GDM1 (cell line): ENCODE data around the gene TMEM266.
"Not testable (repeated sequence)": the region's sequence is repeated elsewhere in the genome, so short reads cannot be mapped to it uniquely, and the experiment has no call there.

Experiments
- DNase-seq: peaks from one replicate; lab custom pipeline; 2025; lab: John Stamatoyannopoulos, UW

Gene TMEM266, protein sequence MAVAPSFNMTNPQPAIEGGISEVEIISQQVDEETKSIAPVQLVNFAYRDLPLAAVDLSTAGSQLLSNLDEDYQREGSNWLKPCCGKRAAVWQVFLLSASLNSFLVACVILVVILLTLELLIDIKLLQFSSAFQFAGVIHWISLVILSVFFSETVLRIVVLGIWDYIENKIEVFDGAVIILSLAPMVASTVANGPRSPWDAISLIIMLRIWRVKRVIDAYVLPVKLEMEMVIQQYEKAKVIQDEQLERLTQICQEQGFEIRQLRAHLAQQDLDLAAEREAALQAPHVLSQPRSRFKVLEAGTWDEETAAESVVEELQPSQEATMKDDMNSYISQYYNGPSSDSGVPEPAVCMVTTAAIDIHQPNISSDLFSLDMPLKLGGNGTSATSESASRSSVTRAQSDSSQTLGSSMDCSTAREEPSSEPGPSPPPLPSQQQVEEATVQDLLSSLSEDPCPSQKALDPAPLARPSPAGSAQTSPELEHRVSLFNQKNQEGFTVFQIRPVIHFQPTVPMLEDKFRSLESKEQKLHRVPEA

DNA sequence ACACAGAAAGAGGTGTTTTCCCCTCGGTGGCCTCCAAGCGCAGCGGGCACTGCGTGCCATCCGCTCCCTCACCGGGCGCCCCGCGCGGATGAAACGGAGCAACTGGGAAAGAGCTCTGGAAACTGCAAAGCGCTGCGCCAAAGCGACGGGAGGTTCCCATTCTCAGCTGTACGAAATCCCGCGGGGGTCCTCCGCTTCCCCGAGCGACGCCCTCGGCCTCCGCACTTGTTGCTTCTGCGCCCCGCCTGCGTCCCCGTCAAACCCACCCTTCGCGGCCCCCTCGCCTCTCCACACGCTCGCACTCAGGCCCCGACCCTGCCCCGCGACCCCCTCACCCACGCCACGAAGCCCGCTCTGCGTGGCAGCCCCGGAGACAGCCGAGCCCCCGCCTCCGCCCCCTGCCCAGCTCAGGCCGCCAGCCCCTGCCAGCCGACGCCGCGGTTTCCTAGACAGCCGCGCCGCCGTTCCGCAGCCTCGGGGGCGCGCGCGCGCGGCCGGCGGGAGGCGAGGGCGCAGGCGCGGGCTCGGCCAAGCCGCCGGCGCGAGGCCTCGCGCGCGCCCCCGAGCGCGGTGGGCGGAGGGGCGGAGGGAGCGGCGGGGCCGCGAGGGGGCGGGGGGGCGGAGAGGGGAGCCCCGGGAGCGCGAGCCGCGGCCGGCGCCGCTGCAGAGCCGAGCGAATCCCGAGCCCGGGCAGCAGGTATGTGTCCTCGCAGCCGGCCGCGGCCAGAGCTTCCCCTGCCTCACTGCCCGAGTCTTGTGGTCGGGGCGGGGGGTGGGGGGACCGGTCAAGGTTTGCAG lies at the start of gene TMEM266:
TMEM266 (plus strand) TSS at position 666 of the 798 bp plus-strand sequence. CDS start 74,279 bp downstream, outside the sequence.
- DNase-seq = no peak

DNA sequence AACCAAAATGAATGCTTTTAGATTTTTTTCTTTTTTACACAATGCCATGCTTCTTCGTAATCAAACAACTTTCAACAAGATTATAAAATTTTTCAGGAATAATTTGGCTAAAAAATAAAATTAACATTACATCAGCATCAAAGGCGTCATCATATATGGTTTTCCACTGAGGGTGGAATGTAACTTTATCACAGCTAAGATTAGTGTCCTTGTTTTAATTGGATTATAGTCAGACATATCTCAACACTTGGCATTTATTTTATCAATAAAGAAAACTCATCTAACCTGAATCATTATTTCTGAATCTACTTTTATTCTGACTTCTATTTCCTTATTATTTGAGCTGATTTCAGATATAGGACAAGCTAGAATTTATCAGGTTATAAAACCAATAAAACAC lies 49.2 kb upstream of the TMEM266 start:
- no peak for DNase-seq

DNA sequence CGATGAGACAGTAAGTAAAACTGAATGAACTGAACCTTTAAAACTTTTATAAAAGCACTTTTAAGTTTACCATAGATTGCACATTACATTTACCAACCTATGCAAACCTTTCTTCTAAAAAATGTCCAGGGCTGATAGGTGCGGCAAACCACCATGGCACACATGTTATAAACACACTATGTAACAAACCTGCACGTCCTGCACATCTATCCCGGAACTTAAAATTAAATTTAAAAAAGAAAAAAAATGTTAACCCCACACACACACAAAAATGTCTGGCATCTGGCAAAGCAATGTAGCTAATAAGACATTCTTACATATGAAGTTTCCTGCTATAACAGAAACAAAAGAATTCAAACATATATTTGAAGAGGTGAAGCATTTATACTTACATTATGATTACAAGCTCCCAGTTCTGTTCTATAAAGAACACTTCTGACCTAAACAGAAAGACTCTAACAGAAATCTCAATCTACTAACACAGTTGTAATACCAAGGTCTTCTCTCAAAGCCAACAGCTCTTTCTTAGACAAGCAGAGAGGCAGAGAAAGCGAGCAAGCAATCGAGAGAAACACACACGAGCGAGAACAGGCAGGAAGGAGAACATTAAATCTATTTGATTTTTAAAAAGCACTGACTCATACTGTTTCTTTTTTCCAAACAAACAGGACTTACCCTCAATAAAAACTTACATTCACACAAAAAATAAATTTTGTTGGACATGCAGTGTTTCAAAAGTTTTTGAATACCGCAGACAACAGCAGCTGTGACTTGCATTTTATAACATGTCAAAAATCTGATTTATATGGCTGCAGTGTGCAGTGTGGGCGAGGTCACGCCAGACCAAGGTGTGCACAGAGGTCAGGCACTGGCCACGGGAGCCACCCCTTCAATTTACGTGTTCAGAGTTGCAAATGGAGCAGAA lies 47.9 kb upstream of the TMEM266 start, which contains the start of gene NRG4:
NRG4 (minus strand) TSS at position 798 of the 925 bp plus-strand sequence. CDS start 1,194 bp downstream, outside the sequence.
- no peak for DNase-seq

DNA sequence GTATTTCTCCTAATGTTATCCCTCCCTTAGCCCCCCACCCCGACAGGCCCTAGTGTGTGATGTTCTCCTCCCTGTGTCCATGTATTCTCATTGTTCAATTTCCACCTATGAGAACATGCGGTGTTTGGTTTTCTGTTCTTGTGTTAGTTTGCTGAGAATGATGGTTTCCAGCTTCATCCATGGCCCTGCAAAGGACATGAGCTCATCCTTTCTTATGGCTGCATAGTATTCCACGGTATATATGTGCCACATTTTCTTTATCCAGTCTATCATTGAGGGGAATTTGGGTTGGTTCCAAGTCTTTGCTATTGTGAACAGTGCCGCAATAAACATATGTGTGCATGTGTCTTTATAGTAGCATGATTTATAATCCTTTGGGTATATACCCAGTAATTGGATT lies 46.3 kb upstream of the TMEM266 start:
- not testable (repeated sequence) for DNase-seq

DNA sequence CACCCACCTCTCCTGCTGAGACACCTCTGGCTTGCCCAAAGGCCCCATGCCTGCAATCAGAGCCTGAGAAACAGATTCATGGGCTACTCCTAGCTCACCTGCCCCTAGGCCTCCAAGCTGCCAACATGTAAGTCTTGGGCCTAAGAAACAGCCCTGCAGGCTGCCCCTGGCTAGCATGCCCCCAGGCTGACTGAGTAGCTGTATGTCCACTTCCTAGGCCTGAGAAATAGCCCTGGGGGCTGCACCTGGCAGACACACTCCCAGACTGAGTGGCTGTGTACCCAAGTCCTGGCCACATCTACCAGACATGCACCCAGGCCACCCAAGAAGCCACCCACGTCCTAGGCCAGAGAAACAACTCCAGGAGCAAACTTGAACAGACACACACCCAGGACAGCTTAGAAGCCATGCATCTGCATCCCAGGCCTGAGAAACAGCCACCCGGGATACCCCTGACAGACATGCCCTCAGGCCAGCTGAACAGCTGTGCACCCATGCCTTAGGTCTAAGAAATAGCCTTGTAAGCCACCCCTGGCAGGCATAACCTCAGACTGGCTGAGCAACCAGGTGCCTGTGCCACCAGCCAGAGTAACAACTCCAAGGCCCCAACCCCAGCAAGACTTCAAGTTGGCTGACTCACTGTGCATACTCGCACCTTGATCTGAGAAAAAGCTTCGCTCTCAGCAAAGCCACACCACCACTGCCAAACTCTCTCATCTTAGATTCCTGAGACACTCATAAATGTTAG lies 35.6 kb upstream of the TMEM266 start:
- DNase-seq = no peak

DNA sequence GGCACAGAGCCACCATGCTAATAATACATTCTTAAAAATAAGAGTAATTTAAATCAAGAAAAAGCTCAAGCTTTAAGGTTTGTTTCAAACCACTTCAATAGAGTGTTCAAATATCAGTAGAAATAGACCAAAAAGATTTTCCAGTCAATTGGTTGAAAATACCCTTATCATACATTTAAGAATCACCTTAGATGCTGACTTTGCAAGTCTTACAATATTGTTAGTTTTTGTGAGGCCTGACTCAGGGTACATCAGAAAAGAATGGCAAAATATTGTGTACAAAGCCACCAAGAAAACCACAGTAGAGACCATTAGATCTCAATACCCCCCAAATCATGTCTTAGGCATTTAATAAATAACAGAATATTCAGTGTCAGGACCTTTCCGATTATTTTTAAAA lies 27.7 kb upstream of the TMEM266 start:
- DNase-seq = no peak

DNA sequence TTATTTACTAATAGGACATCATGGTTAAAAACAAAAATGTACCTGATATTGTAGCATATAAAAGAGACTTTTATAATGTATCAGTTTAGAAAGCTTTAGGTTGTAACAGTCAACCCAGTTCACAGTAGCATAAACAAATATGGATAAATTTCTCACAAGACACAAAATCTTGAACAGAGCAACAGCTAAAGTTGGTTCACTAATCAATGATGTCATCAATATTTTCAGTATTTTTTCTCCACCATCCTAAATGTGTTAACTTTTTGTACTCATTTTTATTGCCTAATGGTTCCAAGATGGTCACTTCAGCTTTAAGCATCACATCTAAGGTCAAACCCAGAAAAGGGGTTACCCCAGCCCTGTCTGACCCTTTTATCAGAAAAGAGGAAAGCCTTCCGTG lies 26.3 kb upstream of the TMEM266 start:
- DNase-seq = no peak

DNA sequence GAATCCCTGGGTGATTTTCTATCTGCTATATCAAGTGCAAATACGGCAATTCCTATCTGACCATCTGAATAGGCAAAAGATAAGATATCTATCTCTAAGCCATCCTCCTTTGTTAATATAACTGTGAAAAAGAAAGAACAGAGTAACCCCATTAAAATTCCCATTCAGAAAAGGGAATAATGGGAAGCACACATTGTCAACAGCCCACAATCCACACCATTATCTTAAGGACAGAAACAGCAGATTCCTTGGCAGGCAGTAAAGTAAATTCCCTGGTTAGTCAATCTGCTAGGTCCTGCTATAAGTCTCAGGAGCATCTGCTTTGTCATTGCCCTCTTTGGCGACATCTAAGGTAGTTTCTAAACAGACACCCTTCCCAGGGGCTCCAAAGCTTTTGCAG lies 25.7 kb upstream of the TMEM266 start:
- no peak for DNase-seq

DNA sequence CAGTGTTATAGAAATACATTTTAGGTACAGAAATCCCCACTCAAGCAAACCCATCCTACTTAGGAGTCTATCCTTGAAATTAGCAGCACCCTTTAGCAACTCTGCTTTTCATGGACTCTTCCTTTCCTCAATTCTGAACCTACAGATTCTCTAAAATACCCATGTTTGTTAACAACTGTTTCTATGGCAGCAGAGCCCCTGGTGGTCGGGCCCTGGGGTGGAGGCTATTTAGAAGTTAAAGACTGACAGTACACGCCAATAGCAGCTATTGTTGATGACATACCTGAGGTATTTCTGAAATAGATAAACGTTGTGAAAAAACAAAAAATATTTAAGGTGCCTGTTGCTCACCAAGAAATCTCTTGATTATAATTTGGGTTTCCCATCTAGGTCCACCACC lies 24.2 kb upstream of the TMEM266 start:
- no peak for DNase-seq

DNA sequence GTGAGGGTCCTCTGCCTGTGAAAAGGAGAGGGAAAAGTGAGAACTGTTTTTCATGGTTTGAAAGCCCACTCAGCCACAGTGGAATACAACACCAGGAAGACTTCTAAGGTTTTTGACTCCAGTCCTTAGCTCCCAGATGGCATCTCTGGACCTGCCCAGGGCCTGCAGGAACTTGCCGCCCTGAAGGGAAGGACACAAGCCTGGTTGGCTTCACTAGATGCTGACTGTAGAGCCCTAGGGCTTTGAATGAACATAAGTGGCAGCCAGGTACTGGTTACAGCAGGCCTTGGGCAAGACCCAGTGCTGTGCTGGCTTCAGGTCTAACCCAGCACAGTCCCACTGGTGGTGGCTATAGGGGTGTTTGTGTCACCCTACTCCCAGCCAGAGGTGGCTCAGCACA lies 21.3 kb upstream of the TMEM266 start:
- no peak for DNase-seq

DNA sequence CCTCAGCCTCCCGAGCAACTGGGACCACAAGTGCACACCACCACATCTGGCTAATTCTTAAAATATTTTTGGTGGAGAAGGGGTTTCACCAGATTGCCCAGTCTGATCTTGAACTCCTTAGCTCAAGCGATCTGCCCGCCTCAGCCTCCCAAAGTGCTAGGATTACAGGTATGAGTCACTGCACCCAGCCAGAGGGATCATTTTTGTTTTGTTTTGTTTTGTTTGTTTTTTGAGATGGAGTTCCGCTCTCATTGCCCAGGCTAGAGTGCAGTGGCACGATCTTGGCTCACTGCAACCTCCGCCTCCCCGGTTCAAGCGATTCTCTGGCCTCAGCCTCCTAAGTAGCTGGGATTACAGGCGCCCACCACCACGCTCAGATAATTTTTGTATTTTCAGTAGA lies 5.6 kb upstream of the TMEM266 start:
- not testable (repeated sequence) for DNase-seq

DNA sequence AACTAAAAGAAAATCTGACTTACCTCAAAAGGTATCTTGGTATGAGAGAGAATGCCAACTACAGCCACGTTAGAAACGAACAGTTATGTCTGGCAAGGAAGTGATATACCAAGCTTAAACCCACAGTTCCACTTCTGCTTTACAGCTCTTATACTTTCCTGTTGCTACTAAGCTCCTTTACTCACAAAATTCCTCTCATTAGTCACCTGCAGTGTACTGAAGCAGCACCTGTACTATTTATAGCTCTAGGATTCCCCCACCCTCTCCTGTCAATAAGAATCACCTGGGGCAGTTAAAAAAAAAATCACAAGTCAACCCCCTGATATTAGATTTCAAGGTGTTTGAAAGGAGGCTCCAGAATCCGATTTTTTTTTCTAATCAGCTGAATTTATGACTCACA lies 2.9 kb upstream of the TMEM266 start:
- DNase-seq = peak; percentile 43

DNA sequence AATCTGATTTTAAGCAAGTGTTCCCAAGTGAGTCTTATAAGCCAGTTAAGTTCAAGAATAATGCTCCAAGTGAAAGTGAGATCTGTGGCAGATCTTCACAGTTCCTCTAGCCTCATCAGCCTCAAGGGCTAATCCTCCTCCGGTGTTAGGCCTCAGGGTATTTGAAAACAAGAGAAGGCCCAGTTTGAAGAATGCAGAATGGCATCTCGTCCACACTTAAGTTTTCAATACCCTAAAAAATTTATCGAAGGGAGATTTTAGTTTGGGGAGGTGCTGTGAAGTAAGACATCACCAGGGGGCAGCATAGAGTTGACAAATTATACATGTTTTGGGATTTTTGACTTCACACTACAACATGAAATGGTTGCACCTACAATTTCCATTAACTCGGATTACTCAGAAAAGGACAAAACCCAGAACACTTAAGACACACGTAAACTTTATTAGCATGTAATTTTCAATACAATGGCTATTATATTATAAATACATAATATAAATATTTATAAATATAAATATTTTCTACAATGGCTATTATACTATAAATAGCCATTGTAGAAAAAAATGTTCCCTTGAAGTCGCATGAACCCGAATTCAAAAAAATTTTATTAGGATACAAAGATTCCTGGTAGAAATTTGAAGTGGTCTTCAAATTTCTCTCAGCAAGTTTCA lies 2.3 kb upstream of the TMEM266 start:
- DNase-seq = peak; percentile 17

DNA sequence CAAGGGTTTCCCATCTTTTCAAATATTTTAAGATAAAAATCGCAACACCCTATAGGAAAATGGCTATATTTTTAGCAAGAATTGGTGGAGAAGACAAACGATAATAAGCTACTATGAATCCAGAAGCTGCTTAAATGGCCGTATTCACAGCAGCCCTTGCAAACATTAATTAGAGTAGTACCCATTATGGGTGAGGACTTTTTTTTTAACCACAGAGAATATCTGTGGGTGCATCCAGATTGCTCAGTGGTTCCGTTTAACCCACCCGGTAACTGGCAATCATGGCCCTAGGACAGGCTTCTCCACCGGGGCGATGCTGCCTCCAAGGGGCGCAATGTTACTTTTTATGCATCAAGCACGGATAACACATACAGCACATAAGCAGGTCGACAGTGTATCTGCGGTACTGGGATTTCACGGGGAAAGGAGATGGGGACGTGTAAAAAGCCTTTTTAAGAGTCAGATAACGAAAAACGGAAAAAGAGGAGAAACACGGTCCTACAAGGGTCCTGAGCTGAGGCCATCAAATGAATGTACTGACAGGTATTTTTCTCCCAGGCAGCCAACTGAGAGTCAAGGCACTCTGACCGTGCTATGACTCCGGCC lies 968 bp upstream of the TMEM266 start:
- DNase-seq = no peak

DNA sequence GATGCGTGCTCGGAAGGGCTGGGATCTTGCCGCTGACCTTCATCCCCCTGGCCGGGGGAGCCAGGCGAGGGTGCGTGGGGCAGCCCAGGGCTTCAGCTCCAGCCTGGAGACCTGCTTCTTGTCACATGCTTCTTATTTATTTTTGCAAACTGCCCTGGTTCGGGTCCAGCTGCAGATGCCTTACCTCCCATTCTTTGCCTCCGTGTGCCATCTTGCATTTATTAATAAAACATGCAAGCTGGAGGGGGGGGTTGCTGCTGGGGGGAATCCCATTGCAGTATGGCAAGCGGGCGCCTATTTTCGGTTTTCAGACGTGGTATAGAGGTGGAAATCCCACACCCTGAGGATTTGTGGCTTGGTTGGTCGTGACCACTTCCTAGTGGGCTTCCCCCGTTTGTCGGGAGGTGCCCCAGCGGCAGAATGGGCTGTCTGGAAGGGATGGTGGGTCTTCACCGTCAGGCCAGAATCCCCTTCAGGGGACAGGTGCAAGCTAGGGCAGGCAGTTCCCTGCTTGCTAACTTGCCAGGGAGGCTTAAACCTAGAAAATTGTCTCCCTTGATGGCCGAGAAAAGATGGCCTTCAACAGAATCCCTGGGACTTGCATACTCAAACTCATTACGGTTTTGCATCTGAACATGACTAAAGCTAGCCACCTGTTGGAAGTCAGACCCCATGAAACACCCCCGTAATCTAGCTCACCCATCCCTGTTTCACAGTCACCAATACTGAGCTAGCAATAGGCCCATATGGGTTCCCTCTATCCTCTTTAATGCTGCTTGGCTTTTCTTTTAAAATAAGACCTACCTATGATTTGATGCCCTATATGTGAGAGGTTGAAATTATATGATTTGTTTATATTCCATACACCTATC lies 569 bp downstream of the TMEM266 start:
- no peak for DNase-seq

DNA sequence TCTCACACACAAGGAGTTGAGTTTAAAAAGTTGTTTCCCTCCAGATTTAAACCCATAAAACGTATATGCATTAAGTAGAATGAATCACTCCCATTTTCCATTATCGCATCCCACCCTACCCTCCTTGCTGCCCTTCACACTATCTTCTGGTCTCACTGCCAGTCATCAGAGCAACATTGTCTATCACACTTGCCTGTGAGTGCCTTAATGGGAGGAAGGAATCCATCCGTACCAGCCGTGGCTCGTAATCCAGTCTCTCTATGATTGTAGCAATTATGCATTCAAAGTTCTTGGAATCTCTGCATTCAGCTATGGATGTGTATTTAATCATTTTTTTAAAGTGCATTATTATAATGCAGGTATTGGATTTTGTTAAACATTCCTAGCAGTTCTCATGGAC lies 1.9 kb downstream of the TMEM266 start:
- no peak for DNase-seq

DNA sequence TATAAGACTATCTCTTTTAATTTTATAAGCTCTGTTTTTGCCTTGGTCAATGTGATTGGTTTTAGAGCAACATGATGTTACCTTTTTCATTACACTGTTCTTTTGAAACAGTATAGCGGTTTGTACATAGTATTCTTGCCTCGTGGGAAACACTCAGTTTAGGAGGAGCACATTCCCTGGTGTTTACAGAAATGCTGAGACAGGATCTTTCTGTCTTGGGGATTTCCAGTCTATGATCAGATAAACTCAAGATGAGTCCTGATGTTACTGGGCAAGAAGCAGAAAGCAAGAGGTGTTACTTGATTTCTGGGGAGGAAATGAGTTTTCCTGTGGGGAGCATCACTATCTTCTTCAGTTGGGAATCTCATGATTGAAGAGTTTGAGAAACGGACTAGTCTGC lies 2.5 kb downstream of the TMEM266 start:
- DNase-seq = no peak

DNA sequence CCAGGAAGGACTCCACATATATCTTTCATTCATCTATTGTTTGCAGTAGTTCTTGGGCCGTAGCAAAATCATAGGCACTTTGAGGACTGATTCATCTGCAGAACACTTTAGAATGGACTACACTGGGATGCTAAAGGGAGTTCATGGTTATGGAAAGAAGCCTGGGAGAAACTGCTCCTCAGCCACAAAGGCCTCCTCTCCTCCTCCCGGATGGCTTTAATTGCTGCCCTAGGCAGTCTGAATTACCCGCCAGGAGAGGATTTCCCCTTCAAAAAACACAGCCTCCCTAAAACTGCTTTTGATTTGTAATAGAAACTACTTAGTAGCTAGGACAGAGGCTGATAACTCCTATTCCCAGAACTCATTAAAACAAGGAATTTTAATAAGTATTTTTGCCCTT lies 4.6 kb downstream of the TMEM266 start:
- DNase-seq = no peak

DNA sequence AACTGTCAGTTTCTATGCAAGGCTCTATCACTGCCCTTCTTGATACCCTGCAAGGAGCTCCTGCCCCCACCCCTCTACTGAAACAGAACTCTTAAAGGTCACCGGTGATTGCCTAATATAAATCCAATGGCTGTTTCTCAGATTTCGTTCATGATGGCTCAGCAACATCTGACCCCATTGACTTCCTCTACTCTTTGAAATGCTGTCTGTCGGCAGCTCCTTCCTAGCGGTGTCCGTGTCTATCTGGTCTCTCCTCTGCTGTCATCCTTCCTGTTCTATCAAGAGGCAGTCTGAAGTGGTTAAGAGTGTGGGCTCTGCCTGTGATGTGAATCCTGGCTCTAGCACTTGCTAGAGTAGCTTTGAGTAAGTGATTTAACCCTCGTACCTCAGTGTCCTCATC lies 5.5 kb downstream of the TMEM266 start:
- no peak for DNase-seq
